HEK293 (cell line): Measurements from ENCODE around the gene IL1RAPL1.

Experiments
- CTCF ChIA-PET: fragments of 350-600 bp; formaldehyde crosslinking; extraction: SDS; loops from one replicate; lab custom pipeline; 2021; ENCODE audit warnings: antibody characterized with exemption; lab: Yijun Ruan, JAX
- POLR2A ChIA-PET: fragments of 300-600 bp; formaldehyde crosslinking; extraction: SDS; loops from one replicate; lab custom pipeline; 2020; ENCODE audit warnings: antibody characterized with exemption, inconsistent platforms; lab: Yijun Ruan, JAX
- H3K27ac ChIP-seq: fragments of 200-500 bp; sonication (Bioruptor generic); 2 replicates; pipeline ENCODE4 v1.5.1; 2014; ENCODE audit warnings: low read depth, low read length, control low read depth, inconsistent platforms; ENCODE audit errors: extremely low read depth
- H3K36me3 ChIP-seq, 2 experiments: fragments of 200-500 bp in 1 of 2; sonication (Bioruptor generic) in 1 of 2; 1 replicate in 1 of 2; 2 replicates in 1 of 2; pipeline ENCODE4 v1.5.1; 2014 to 2017; ENCODE audit warnings: inconsistent platforms in 2 of 2, low read length in 2 of 2; ENCODE audit not compliant: control insufficient read depth in 2 of 2, insufficient read depth in 1 of 2
- H3K4me1 ChIP-seq: fragments of 200-500 bp; sonication (Bioruptor generic); 2 replicates; pipeline ENCODE4 v1.5.1; 2014; ENCODE audit warnings: mild to moderate bottlenecking, low read length, inconsistent platforms; ENCODE audit not compliant: control insufficient read depth, insufficient read depth
- H3K4me3 ChIP-seq: 2 replicates; pipeline ENCODE4 v1.5.1; 2011; ENCODE audit warnings: low read depth, mild to moderate bottlenecking, control low read depth, low read length, moderate library complexity
- H3K9me3 ChIP-seq: fragments of 200-500 bp; sonication (Bioruptor generic); 2 replicates; pipeline ENCODE4 v1.5.1; 2014; ENCODE audit warnings: low read depth, low read length, inconsistent platforms; ENCODE audit not compliant: control insufficient read depth, insufficient read depth
- GLI4 ChIP-seq: fragments of 450-650 bp; formaldehyde crosslinking; IDR thresholded peaks from 2 replicates; pipeline ENCODE4 v1.5.1; 2016; ENCODE audit warnings: missing biosample characterization, missing genetic modification characterization
- MEIS1 ChIP-seq: sonication (generic); formaldehyde crosslinking; IDR thresholded peaks from 2 replicates; pipeline ENCODE4 v1.8.1; 2022; ENCODE audit warnings: missing genetic modification reagents, mild to moderate bottlenecking, borderline replicate concordance
- MYNN ChIP-seq: fragments of 450-650 bp; formaldehyde crosslinking; IDR thresholded peaks from 2 replicates; pipeline ENCODE4 v1.5.1; 2016; ENCODE audit warnings: missing biosample characterization, missing genetic modification characterization, borderline replicate concordance
- PRDM1 ChIP-seq: fragments of 450-650 bp; formaldehyde crosslinking; IDR thresholded peaks from 2 replicates; pipeline ENCODE4; 2016; ENCODE audit warnings: missing biosample characterization, missing genetic modification characterization
- SP3 ChIP-seq: fragments of 450-650 bp; formaldehyde crosslinking; IDR thresholded peaks from 2 replicates; pipeline ENCODE4 v1.5.1; 2016; ENCODE audit warnings: missing biosample characterization, missing genetic modification characterization
- SP7 ChIP-seq: fragments of 450-650 bp; formaldehyde crosslinking; IDR thresholded peaks from 2 replicates; pipeline ENCODE4 v1.5.1; 2016; ENCODE audit warnings: missing biosample characterization, missing genetic modification characterization
- TRIM28 ChIP-seq: IDR thresholded peaks from 2 replicates; pipeline ENCODE4 v1.6.1; 2011; ENCODE audit warnings: low read length, control low read depth, borderline replicate concordance
- ZBTB1 ChIP-seq: fragments of 450-650 bp; formaldehyde crosslinking; IDR thresholded peaks from 2 replicates; pipeline ENCODE4 v1.5.1; 2016; ENCODE audit warnings: missing biosample characterization, missing genetic modification characterization
- ZBTB48 ChIP-seq: fragments of 450-650 bp; formaldehyde crosslinking; IDR thresholded peaks from 2 replicates; pipeline ENCODE4 v1.5.1; 2016; ENCODE audit warnings: missing biosample characterization, missing genetic modification characterization
- ZBTB7A ChIP-seq: fragments of 450-650 bp; formaldehyde crosslinking; IDR thresholded peaks from 2 replicates; pipeline ENCODE4 v1.5.1; 2016; ENCODE audit warnings: low read depth, missing biosample characterization, missing genetic modification characterization
- ZFHX2 ChIP-seq: fragments of 450-650 bp; formaldehyde crosslinking; conservative IDR thresholded peaks from 2 replicates; pipeline ENCODE4 v1.5.1; 2016; ENCODE audit warnings: missing biosample characterization, missing genetic modification characterization
- ZNF174 ChIP-seq: fragments of 450-650 bp; formaldehyde crosslinking; IDR thresholded peaks from 2 replicates; pipeline ENCODE4 v1.5.0; 2017; ENCODE audit warnings: missing biosample characterization, mild to moderate bottlenecking, missing genetic modification characterization
- ZNF2 ChIP-seq: fragments of 450-650 bp; formaldehyde crosslinking; IDR thresholded peaks from 2 replicates; pipeline ENCODE4 v1.5.1; 2016; ENCODE audit warnings: missing biosample characterization, missing genetic modification characterization
- ZNF324 ChIP-seq: fragments of 450-650 bp; formaldehyde crosslinking; IDR thresholded peaks from 2 replicates; pipeline ENCODE4 v1.5.1; 2016; ENCODE audit warnings: missing biosample characterization, missing genetic modification characterization
- ZNF350 ChIP-seq: fragments of 450-650 bp; formaldehyde crosslinking; IDR thresholded peaks from 2 replicates; pipeline ENCODE4 v1.5.0; 2017; ENCODE audit warnings: missing biosample characterization, mild to moderate bottlenecking, missing genetic modification characterization
- ZNF354C ChIP-seq: fragments of 450-650 bp; formaldehyde crosslinking; IDR thresholded peaks from 2 replicates; pipeline ENCODE4 v1.5.1; 2016; ENCODE audit warnings: missing biosample characterization, missing genetic modification characterization, low read depth, borderline replicate concordance
- ZNF473 ChIP-seq: fragments of 450-650 bp; formaldehyde crosslinking; IDR thresholded peaks from 2 replicates; pipeline ENCODE4 v1.5.1; 2017; ENCODE audit warnings: missing biosample characterization, missing genetic modification characterization
- ZNF529 ChIP-seq: fragments of 450-650 bp; formaldehyde crosslinking; IDR thresholded peaks from 2 replicates; pipeline ENCODE4 v1.5.1; 2017; ENCODE audit warnings: missing genetic modification characterization, missing biosample characterization; ENCODE audit not compliant: insufficient replicate concordance
- ZNF558 ChIP-seq: fragments of 450-650 bp; formaldehyde crosslinking; IDR thresholded peaks from 2 replicates; pipeline ENCODE4 v1.5.1; 2016; ENCODE audit warnings: missing biosample characterization, missing genetic modification characterization
- ZNF658 ChIP-seq: fragments of 450-650 bp; formaldehyde crosslinking; IDR thresholded peaks from 2 replicates; pipeline ENCODE4; 2016; ENCODE audit warnings: missing biosample characterization, missing genetic modification characterization
- ZNF664 ChIP-seq: fragments of 450-650 bp; formaldehyde crosslinking; IDR thresholded peaks from 2 replicates; pipeline ENCODE4 v1.5.1; 2016; ENCODE audit warnings: missing biosample characterization, missing genetic modification characterization
- ZNF768 ChIP-seq: fragments of 450-650 bp; formaldehyde crosslinking; IDR thresholded peaks from 2 replicates; pipeline ENCODE4 v1.5.1; 2018; ENCODE audit warnings: missing biosample characterization, mild to moderate bottlenecking, missing genetic modification characterization
- ZNF843 ChIP-seq: fragments of 450-650 bp; formaldehyde crosslinking; IDR thresholded peaks from 2 replicates; pipeline ENCODE4 v1.5.1; 2016; ENCODE audit warnings: missing biosample characterization, missing genetic modification characterization
- ZXDB ChIP-seq: fragments of 450-650 bp; formaldehyde crosslinking; IDR thresholded peaks from 2 replicates; pipeline ENCODE4 v1.5.1; 2016; ENCODE audit warnings: missing biosample characterization, missing genetic modification characterization
- TF ChIP-seq, protein P1 (sequence below): fragments of 450-650 bp; IDR thresholded peaks from 2 replicates; pipeline ENCODE4 v1.5.1; 2018; ENCODE audit warnings: missing biosample characterization, mild to moderate bottlenecking, missing genetic modification characterization
- TF ChIP-seq, protein P2 (sequence below): fragments of 450-650 bp; formaldehyde crosslinking; IDR thresholded peaks from 2 replicates; pipeline ENCODE4 v1.5.1; 2016; ENCODE audit warnings: missing biosample characterization, missing genetic modification characterization
- TF ChIP-seq, protein P3 (sequence below): fragments of 450-650 bp; formaldehyde crosslinking; IDR thresholded peaks from 2 replicates; pipeline ENCODE4 v1.5.1; 2016; ENCODE audit warnings: missing biosample characterization, missing genetic modification characterization
- TF ChIP-seq, protein P4 (sequence below): fragments of 450-650 bp; formaldehyde crosslinking; IDR thresholded peaks from 2 replicates; pipeline ENCODE4 v1.5.1; 2016; ENCODE audit warnings: missing biosample characterization, missing genetic modification characterization

The IL1RAPL1 gene

DNA sequence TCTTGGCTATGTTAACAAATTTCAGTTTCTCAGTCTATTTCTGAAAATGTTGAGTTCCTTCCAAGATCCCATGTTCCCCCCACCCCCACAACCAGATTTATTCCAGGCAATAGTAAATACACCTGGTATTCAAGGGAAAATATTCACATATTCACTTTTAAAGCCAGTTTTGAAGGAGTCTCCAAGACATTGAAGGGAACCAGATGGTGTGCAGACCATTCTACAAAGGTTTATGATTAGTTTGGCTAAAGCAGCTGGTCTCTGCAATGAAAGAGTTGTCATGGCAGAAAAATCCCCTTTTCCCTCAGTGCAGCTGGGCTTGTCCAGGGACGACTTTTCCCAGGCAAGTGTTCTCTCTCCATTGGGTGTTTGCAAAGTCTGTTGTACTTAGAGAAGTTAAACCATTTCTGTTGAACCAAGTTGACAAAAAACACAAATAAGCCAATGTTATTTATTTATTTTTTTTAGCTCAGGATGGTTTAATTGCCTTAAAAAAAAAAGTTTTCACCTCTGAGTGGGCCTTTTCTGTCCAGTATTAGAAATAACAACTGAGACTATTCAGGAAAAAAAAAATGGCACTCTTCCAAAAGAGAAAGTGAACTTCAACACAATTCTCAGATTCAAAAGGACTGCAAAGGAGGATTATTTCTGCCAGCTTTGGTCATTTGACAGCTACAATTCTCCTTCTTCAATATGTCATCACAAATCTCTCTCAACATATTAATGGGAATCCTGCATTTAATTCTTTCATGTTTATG lies 410.6 kb downstream of the IL1RAPL1 start:
- POLR2A ChIA-PET: no interaction called here
- Histone ChIP-seq H3K4me1 (no peaks in the 10 kb centered on the region), H3K36me3 (no peaks in the 10 kb centered on the region), H3K9me3 (no peaks in the 10 kb centered on the region; the same call in 1 of the 2 replicates), H3K27ac (no peak overlapping the region), H3K4me3 (no peak overlapping the region)
- TF ChIP-seq ZXDB (tag by site-specific recombination): no peak
- TF ChIP-seq ZNF768 (tag by site-specific recombination): no peak
- TF ChIP-seq, protein P1, sequence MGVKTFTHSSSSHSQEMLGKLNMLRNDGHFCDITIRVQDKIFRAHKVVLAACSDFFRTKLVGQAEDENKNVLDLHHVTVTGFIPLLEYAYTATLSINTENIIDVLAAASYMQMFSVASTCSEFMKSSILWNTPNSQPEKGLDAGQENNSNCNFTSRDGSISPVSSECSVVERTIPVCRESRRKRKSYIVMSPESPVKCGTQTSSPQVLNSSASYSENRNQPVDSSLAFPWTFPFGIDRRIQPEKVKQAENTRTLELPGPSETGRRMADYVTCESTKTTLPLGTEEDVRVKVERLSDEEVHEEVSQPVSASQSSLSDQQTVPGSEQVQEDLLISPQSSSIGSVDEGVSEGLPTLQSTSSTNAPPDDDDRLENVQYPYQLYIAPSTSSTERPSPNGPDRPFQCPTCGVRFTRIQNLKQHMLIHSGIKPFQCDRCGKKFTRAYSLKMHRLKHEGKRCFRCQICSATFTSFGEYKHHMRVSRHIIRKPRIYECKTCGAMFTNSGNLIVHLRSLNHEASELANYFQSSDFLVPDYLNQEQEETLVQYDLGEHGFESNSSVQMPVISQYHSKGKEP: no peak
- TF ChIP-seq, protein P2, sequence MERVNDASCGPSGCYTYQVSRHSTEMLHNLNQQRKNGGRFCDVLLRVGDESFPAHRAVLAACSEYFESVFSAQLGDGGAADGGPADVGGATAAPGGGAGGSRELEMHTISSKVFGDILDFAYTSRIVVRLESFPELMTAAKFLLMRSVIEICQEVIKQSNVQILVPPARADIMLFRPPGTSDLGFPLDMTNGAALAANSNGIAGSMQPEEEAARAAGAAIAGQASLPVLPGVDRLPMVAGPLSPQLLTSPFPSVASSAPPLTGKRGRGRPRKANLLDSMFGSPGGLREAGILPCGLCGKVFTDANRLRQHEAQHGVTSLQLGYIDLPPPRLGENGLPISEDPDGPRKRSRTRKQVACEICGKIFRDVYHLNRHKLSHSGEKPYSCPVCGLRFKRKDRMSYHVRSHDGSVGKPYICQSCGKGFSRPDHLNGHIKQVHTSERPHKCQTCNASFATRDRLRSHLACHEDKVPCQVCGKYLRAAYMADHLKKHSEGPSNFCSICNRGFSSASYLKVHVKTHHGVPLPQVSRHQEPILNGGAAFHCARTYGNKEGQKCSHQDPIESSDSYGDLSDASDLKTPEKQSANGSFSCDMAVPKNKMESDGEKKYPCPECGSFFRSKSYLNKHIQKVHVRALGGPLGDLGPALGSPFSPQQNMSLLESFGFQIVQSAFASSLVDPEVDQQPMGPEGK: no peak
- TF ChIP-seq ZNF354C: no peak
- no peak for TF ChIP-seq ZBTB1 (tag by site-specific recombination)
- TF ChIP-seq, protein P3, sequence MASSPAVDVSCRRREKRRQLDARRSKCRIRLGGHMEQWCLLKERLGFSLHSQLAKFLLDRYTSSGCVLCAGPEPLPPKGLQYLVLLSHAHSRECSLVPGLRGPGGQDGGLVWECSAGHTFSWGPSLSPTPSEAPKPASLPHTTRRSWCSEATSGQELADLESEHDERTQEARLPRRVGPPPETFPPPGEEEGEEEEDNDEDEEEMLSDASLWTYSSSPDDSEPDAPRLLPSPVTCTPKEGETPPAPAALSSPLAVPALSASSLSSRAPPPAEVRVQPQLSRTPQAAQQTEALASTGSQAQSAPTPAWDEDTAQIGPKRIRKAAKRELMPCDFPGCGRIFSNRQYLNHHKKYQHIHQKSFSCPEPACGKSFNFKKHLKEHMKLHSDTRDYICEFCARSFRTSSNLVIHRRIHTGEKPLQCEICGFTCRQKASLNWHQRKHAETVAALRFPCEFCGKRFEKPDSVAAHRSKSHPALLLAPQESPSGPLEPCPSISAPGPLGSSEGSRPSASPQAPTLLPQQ (tag by site-specific recombination): no peak
- no peak for TF ChIP-seq ZNF843 (tag by site-specific recombination)
- TF ChIP-seq ZNF473 (tag by site-specific recombination): no peak
- TF ChIP-seq ZNF2 (tag by site-specific recombination): no peak
- TF ChIP-seq PRDM1 (tag by site-specific recombination): no peak
- TF ChIP-seq, protein P4, sequence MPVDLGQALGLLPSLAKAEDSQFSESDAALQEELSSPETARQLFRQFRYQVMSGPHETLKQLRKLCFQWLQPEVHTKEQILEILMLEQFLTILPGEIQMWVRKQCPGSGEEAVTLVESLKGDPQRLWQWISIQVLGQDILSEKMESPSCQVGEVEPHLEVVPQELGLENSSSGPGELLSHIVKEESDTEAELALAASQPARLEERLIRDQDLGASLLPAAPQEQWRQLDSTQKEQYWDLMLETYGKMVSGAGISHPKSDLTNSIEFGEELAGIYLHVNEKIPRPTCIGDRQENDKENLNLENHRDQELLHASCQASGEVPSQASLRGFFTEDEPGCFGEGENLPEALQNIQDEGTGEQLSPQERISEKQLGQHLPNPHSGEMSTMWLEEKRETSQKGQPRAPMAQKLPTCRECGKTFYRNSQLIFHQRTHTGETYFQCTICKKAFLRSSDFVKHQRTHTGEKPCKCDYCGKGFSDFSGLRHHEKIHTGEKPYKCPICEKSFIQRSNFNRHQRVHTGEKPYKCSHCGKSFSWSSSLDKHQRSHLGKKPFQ (tag by site-specific recombination): no peak
- TF ChIP-seq ZNF529 (tag by site-specific recombination): no peak
- TF ChIP-seq ZNF350 (tag by site-specific recombination): no peak
- TF ChIP-seq GLI4 (tag by site-specific recombination): no peak
- no peak for TF ChIP-seq ZNF558
- no peak for TF ChIP-seq SP7
- no peak for TF ChIP-seq ZNF174 (tag by site-specific recombination)
- CTCF ChIA-PET: no interaction called here

DNA sequence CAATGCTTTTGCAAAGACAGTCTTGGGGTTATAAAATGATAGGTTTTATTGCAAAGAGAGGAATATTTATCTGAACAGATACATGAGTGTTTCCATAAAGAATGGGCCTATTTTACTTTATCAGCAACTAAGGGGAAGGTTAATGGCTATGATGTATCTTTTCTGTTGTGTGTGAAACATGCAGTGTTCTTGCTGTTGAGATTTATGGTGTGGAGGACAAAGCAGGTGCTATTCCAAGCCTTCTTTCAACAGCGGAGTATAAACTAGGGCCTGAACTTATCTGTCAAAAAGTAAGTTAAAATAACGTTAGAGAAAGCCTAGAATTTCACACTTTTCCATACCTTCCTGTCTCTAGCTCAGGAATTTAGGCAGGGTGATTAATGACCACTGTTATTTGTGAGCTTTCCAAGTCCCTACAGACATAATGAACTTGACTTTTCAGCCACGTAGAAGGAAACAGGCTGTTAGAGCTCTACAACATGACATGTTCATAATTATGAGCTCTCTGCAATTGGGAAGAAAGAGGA lies 411.4 kb downstream of the IL1RAPL1 start:
- Histone ChIP-seq H3K4me3 (no peak overlapping the region), H3K9me3 (no peaks in the 10 kb centered on the region; the same call in 1 of the 2 replicates), H3K27ac (no peak overlapping the region), H3K36me3 (no peaks in the 10 kb centered on the region), H3K4me1 (no peaks in the 10 kb centered on the region)
- ChIA-PET CTCF (no interaction called here), POLR2A (no interaction called here)
- TF ChIP-seq ZFHX2 (tag by site-specific recombination): no peak
- TF ChIP-seq ZNF529 (tag by site-specific recombination): no peak
- TF ChIP-seq MYNN (tag by site-specific recombination): no peak
- no peak for TF ChIP-seq SP3 (tag by site-specific recombination)
- no peak for TF ChIP-seq ZNF324
- TF ChIP-seq ZNF658: no peak
- no peak for TF ChIP-seq ZBTB48
- no peak for TF ChIP-seq MEIS1 (CRISPR knock-in tag)
- no peak for TF ChIP-seq ZBTB7A (tag by site-specific recombination)
- TF ChIP-seq ZNF2 (tag by site-specific recombination): no peak
- TF ChIP-seq TRIM28: no peak
- TF ChIP-seq ZNF664 (tag by site-specific recombination): no peak
